Gastroesophageal sphincter (tissue), 3 donors: Measurements from ENCODE around the gene LRP4.

ENCODE experiments used
- CTCF ChIP-seq, 4 experiments: fragments of 200-600 bp in 2 of 4; fragments of 450-650 bp in 2 of 4; sonication (generic) in 1 of 4; IDR thresholded peaks; one replicate each; pipeline ENCODE4 v1.5.1; 2017 to 2019; ENCODE audit warnings: antibody characterized with exemption in 4 of 4, mild to moderate bottlenecking in 2 of 4, moderate library complexity in 2 of 4
- EP300 ChIP-seq: sonication (generic); formaldehyde crosslinking; IDR thresholded peaks from one replicate; pipeline ENCODE4 v1.6.1; 2017; ENCODE audit warnings: antibody characterized with exemption, mild to moderate bottlenecking
- POLR2A ChIP-seq, 2 donors: fragments of 450-650 bp; IDR thresholded peaks; one replicate each; pipeline ENCODE4 v1.6.1; 2017; ENCODE audit warnings: antibody characterized with exemption in 2 of 2, mild to moderate bottlenecking in 2 of 2, moderate library complexity in 1 of 2
- POLR2AphosphoS5 ChIP-seq: sonication (generic); formaldehyde crosslinking; IDR thresholded peaks from one replicate; pipeline ENCODE4 v1.6.1; 2017; ENCODE audit warnings: antibody characterized with exemption

GRCh38 chr11:46895821-46896220 lies 22.5 kb downstream of the LRP4 start:
- TF ChIP-seq CTCF (IDR thresholded peaks at IDR 0.05) (no peak), EP300 (no peak), POLR2AphosphoS5 (no peak), POLR2A (IDR thresholded peaks at IDR 0.05) (no peak)
